GM23338 (cell line): ENCODE results near the gene GRK3. TPM values are rescaled to one million over a fixed set of nuclear protein-coding genes. Genes with fewer than 3 reads are reported as not detected.

Source experiments
- ATAC-seq: fragments of 200-7000 bp; cut with Tn5 transposase; 3 replicates; pipeline ENCODE4 v1.9.1; 2020
- DNase-seq: peaks from one replicate; pipeline ENCODE4 v3.0.0-alpha.2; 2015; ENCODE audit warnings: low spot score
- H2AFZ ChIP-seq: fragments of 200-600 bp; sonication (generic); 2 replicates; pipeline ENCODE4 v1.8.0; 2016; ENCODE audit warnings: antibody characterized with exemption, mild to moderate bottlenecking, moderate library complexity
- H3F3A ChIP-seq: fragments of 200-600 bp; sonication (generic); replicated peaks from 2 replicates; pipeline ENCODE4 v1.8.0; 2017; ENCODE audit warnings: antibody characterized with exemption, mixed run types, low read depth
- H3K27ac ChIP-seq: fragments of 200-600 bp; sonication (generic); 2 replicates; pipeline ENCODE4 v1.6.1; 2016; ENCODE audit warnings: low read depth
- H3K27me3 ChIP-seq: fragments of 200-600 bp; sonication (generic); 2 replicates; pipeline ENCODE4 v1.8.0; 2016; ENCODE audit warnings: mild to moderate bottlenecking, mixed run types, moderate library complexity; ENCODE audit not compliant: insufficient read depth
- H3K36me3 ChIP-seq: fragments of 200-600 bp; sonication (generic); 2 replicates; pipeline ENCODE4 v1.8.0; 2016; ENCODE audit warnings: mild to moderate bottlenecking; ENCODE audit not compliant: insufficient read depth
- H3K4me1 ChIP-seq: fragments of 200-600 bp; sonication (generic); 2 replicates; pipeline ENCODE4 v1.8.0; 2016; ENCODE audit warnings: mild to moderate bottlenecking, moderate library complexity; ENCODE audit not compliant: insufficient read depth
- H3K4me2 ChIP-seq: fragments of 200-600 bp; sonication (generic); 2 replicates; pipeline ENCODE4 v1.7.1; 2017; ENCODE audit warnings: mixed run types
- H3K4me3 ChIP-seq: fragments of 200-600 bp; sonication (generic); 2 replicates; pipeline ENCODE4 v1.6.1; 2016; ENCODE audit warnings: mixed run types
- H3K79me2 ChIP-seq: fragments of 200-600 bp; sonication (generic); replicated peaks from 2 replicates; pipeline ENCODE4 v1.8.0; 2017; ENCODE audit warnings: mild to moderate bottlenecking; ENCODE audit not compliant: insufficient read depth
- H3K9me2 ChIP-seq: fragments of 200-600 bp; sonication (generic); 2 replicates; pipeline ENCODE4 v1.8.0; 2017; ENCODE audit not compliant: insufficient read depth
- H4K20me1 ChIP-seq: fragments of 200-600 bp; sonication (generic); replicated peaks from 2 replicates; pipeline ENCODE4 v1.8.0; 2017; ENCODE audit warnings: mild to moderate bottlenecking; ENCODE audit not compliant: insufficient read depth
- H3K27ac Mint-ChIP-seq: 2 replicates; pipeline ENCODE4 v1.8.0; 2020; ENCODE audit warnings: inconsistent platforms, mild to moderate bottlenecking, moderate library complexity, mixed read lengths
- H3K27me3 Mint-ChIP-seq: 3 replicates; pipeline ENCODE4 v1.8.0; 2022; ENCODE audit warnings: low read depth, mild to moderate bottlenecking, moderate library complexity, mixed read lengths, inconsistent platforms; ENCODE audit not compliant: insufficient read depth, poor library complexity
- H3K36me3 Mint-ChIP-seq: 3 replicates; pipeline ENCODE4 v1.8.0; 2021; ENCODE audit warnings: low read depth, mild to moderate bottlenecking, inconsistent platforms, moderate library complexity, mixed read lengths
- H3K4me1 Mint-ChIP-seq: 3 replicates; pipeline ENCODE4 v1.8.0; 2020; ENCODE audit warnings: mild to moderate bottlenecking, inconsistent platforms, mixed read lengths
- H3K4me3 Mint-ChIP-seq: 3 replicates; pipeline ENCODE4 v1.8.0; 2021; ENCODE audit warnings: moderate library complexity, mild to moderate bottlenecking, inconsistent platforms, mixed read lengths
- H3K9me3 Mint-ChIP-seq: 3 replicates; pipeline ENCODE4 v1.8.0; 2020; ENCODE audit warnings: moderate library complexity, mild to moderate bottlenecking, inconsistent platforms, mixed read lengths
- CREB1 ChIP-seq: fragments of 250-450 bp; sonication (Bioruptor Pico); IDR thresholded peaks from 2 replicates; pipeline ENCODE4 v1.5.0; 2020; ENCODE audit warnings: low read depth, mild to moderate bottlenecking, moderate library complexity
- EZH2 ChIP-seq: fragments of 200-600 bp; sonication (generic); IDR thresholded peaks from one replicate; pipeline ENCODE4 v1.8.0; 2017; ENCODE audit warnings: antibody characterized with exemption, mild to moderate bottlenecking, low read depth; ENCODE audit not compliant: unreplicated experiment
- EZH2phosphoT487 ChIP-seq: fragments of 200-600 bp; sonication (generic); IDR thresholded peaks from one replicate; pipeline ENCODE4 v1.8.1; 2018; ENCODE audit warnings: antibody characterized with exemption; ENCODE audit not compliant: unreplicated experiment
- JUNB ChIP-seq: IDR thresholded peaks from one replicate; pipeline ENCODE4 v1.6.1; 2016; ENCODE audit warnings: antibody characterized with exemption; ENCODE audit not compliant: unreplicated experiment
- NANOG ChIP-seq: IDR thresholded peaks from 2 replicates; pipeline ENCODE4 v1.6.1; 2016; ENCODE audit warnings: antibody characterized with exemption, borderline replicate concordance
- POLR2AphosphoS5 ChIP-seq: IDR thresholded peaks from 2 replicates; pipeline ENCODE4 v1.6.1; 2016; ENCODE audit warnings: antibody characterized with exemption, low read depth
- STAT1 ChIP-seq: IDR thresholded peaks from one replicate; pipeline ENCODE4 v1.6.1; 2016; ENCODE audit warnings: antibody characterized with exemption; ENCODE audit not compliant: unreplicated experiment
- ZNF114 ChIP-seq: fragments of 250-450 bp; sonication (Bioruptor Pico); IDR thresholded peaks from 2 replicates; pipeline ENCODE4 v1.5.0; 2020; ENCODE audit warnings: mild to moderate bottlenecking, moderate library complexity
- ZNF331 ChIP-seq: fragments of 250-450 bp; sonication (Bioruptor Pico); IDR thresholded peaks from 2 replicates; pipeline ENCODE4 v1.5.0; 2020; ENCODE audit warnings: low read depth, mild to moderate bottlenecking, moderate library complexity
- polyA plus RNA-seq: library from polyadenylated mRNA; unstranded; fragments of >200 nt; fragmentation: Nextera tagmentation; extraction: Ambion mirVana; gene quantifications from 2 replicates; pipeline ENCODE4 v1.2.1, GENCODE V29; 2016
- total RNA-seq: library from RNA; depleted of rRNA; stranded (reverse); fragments of >200 nt; shearing (Covaris generic); gene quantifications from 2 replicates; pipeline ENCODE4 v1.2.3, GENCODE V29; 2014
- TF ChIP-seq, protein P1 (sequence below): IDR thresholded peaks from one replicate; pipeline ENCODE4 v1.6.1; 2018; ENCODE audit warnings: antibody characterized with exemption; ENCODE audit not compliant: unreplicated experiment
- TF ChIP-seq, protein P2 (sequence below): IDR thresholded peaks from 2 replicates; pipeline ENCODE4 v1.6.1; 2016; ENCODE audit warnings: antibody characterized with exemption
- TF ChIP-seq, protein P3 (sequence below): fragments of 250-450 bp; sonication (Bioruptor Pico); IDR thresholded peaks from 2 replicates; pipeline ENCODE4 v1.5.0; 2020; ENCODE audit warnings: mild to moderate bottlenecking, moderate library complexity
- TF ChIP-seq, protein P4 (sequence below), 2 experiments: fragments of 200-600 bp in 1 of 2; sonication (generic) in 1 of 2; conservative IDR thresholded peaks; 2 replicates each; pipeline versions ENCODE4 v1.5.1 to v1.6.1; 2016 to 2017; ENCODE audit warnings: antibody characterized with exemption in 2 of 2, low read depth in 2 of 2, mild to moderate bottlenecking in 2 of 2, moderate library complexity in 1 of 2

The GRK3 gene
- total and polyA plus RNA-seq, 2 experiments from 2014 or later = 6.0 to 25.3 TPM

DNA sequence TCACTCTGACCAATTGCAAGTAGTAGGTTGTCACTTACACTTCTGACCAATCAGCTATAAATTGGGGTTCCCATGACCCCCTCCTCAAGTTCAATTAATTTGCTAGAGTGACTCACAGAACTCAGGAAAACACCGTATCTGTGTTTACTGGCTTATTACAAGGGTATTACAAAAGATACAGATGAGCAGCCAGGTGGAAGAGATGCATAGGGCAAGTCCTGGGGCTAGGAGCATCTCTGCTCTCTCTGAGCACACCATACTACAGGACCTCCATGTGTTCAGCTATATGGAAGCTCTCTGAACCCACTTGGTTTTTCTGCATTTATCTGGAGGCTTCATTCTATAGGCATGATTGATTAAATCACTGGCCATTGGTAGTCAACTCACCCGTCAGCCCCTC, 11.3 kb upstream of the GRK3 start:
- Mint-ChIP-seq H3K27ac (no peak overlapping the region), H3K27me3 (no peaks in the 10 kb centered on the region), H3K36me3 (no peaks in the 10 kb centered on the region), H3K4me3 (no peak overlapping the region), H3K4me1 (peaks cover 7% of the 10 kb centered on the region), H3K9me3 (0 out of 3 replicates have a peak, but pooled peaks cover 4% of the 10 kb centered on the region)
- Histone ChIP-seq H3K4me2 (no peak overlapping the region), H3F3A (no peaks in the 10 kb centered on the region), H3K79me2 (no peaks in the 10 kb centered on the region), H3K4me3 (no peak overlapping the region), H3K36me3 (no peaks in the 10 kb centered on the region), H4K20me1 (no peaks in the 10 kb centered on the region), H3K9me2 (no peaks in the 10 kb centered on the region), H3K27me3 (no peaks in the 10 kb centered on the region), H2AFZ (no peak overlapping the region), H3K27ac (no peak overlapping the region), H3K4me1 (no peaks in the 10 kb centered on the region; the same call in 1 of the 2 replicates)
- TF ChIP-seq JUNB (no peak), NANOG (no peak), ZNF114 (CRISPR knock-in tag) (no peak), ZNF331 (CRISPR knock-in tag) (no peak), EZH2phosphoT487 (no peak), EZH2 (no peak), CREB1 (no peak), POLR2AphosphoS5 (no peak), STAT1 (no peak)
- TF ChIP-seq, protein P1, sequence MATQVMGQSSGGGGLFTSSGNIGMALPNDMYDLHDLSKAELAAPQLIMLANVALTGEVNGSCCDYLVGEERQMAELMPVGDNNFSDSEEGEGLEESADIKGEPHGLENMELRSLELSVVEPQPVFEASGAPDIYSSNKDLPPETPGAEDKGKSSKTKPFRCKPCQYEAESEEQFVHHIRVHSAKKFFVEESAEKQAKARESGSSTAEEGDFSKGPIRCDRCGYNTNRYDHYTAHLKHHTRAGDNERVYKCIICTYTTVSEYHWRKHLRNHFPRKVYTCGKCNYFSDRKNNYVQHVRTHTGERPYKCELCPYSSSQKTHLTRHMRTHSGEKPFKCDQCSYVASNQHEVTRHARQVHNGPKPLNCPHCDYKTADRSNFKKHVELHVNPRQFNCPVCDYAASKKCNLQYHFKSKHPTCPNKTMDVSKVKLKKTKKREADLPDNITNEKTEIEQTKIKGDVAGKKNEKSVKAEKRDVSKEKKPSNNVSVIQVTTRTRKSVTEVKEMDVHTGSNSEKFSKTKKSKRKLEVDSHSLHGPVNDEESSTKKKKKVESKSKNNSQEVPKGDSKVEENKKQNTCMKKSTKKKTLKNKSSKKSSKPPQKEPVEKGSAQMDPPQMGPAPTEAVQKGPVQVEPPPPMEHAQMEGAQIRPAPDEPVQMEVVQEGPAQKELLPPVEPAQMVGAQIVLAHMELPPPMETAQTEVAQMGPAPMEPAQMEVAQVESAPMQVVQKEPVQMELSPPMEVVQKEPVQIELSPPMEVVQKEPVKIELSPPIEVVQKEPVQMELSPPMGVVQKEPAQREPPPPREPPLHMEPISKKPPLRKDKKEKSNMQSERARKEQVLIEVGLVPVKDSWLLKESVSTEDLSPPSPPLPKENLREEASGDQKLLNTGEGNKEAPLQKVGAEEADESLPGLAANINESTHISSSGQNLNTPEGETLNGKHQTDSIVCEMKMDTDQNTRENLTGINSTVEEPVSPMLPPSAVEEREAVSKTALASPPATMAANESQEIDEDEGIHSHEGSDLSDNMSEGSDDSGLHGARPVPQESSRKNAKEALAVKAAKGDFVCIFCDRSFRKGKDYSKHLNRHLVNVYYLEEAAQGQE = no peak
- TF ChIP-seq, protein P2, sequence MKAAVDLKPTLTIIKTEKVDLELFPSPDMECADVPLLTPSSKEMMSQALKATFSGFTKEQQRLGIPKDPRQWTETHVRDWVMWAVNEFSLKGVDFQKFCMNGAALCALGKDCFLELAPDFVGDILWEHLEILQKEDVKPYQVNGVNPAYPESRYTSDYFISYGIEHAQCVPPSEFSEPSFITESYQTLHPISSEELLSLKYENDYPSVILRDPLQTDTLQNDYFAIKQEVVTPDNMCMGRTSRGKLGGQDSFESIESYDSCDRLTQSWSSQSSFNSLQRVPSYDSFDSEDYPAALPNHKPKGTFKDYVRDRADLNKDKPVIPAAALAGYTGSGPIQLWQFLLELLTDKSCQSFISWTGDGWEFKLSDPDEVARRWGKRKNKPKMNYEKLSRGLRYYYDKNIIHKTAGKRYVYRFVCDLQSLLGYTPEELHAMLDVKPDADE = no peak
- TF ChIP-seq, protein P3, sequence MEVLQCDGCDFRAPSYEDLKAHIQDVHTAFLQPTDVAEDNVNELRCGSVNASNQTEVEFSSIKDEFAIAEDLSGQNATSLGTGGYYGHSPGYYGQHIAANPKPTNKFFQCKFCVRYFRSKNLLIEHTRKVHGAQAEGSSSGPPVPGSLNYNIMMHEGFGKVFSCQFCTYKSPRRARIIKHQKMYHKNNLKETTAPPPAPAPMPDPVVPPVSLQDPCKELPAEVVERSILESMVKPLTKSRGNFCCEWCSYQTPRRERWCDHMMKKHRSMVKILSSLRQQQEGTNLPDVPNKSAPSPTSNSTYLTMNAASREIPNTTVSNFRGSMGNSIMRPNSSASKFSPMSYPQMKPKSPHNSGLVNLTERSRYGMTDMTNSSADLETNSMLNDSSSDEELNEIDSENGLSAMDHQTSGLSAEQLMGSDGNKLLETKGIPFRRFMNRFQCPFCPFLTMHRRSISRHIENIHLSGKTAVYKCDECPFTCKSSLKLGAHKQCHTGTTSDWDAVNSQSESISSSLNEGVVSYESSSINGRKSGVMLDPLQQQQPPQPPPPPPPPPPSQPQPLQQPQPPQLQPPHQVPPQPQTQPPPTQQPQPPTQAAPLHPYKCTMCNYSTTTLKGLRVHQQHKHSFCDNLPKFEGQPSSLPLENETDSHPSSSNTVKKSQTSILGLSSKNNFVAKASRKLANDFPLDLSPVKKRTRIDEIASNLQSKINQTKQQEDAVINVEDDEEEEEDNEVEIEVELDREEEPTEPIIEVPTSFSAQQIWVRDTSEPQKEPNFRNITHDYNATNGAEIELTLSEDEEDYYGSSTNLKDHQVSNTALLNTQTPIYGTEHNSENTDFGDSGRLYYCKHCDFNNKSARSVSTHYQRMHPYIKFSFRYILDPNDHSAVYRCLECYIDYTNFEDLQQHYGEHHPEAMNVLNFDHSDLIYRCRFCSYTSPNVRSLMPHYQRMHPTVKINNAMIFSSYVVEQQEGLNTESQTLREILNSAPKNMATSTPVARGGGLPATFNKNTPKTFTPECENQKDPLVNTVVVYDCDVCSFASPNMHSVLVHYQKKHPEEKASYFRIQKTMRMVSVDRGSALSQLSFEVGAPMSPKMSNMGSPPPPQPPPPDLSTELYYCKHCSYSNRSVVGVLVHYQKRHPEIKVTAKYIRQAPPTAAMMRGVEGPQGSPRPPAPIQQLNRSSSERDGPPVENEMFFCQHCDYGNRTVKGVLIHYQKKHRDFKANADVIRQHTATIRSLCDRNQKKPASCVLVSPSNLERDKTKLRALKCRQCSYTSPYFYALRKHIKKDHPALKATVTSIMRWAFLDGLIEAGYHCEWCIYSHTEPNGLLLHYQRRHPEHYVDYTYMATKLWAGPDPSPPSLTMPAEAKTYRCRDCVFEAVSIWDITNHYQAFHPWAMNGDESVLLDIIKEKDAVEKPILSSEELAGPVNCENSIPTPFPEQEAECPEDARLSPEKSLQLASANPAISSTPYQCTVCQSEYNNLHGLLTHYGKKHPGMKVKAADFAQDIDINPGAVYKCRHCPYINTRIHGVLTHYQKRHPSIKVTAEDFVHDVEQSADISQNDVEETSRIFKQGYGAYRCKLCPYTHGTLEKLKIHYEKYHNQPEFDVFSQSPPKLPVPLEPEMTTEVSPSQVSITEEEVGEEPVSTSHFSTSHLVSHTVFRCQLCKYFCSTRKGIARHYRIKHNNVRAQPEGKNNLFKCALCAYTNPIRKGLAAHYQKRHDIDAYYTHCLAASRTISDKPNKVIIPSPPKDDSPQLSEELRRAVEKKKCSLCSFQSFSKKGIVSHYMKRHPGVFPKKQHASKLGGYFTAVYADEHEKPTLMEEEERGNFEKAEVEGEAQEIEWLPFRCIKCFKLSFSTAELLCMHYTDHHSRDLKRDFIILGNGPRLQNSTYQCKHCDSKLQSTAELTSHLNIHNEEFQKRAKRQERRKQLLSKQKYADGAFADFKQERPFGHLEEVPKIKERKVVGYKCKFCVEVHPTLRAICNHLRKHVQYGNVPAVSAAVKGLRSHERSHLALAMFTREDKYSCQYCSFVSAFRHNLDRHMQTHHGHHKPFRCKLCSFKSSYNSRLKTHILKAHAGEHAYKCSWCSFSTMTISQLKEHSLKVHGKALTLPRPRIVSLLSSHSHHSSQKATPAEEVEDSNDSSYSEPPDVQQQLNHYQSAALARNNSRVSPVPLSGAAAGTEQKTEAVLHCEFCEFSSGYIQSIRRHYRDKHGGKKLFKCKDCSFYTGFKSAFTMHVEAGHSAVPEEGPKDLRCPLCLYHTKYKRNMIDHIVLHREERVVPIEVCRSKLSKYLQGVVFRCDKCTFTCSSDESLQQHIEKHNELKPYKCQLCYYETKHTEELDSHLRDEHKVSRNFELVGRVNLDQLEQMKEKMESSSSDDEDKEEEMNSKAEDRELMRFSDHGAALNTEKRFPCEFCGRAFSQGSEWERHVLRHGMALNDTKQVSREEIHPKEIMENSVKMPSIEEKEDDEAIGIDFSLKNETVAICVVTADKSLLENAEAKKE = no peak
- TF ChIP-seq, protein P4, sequence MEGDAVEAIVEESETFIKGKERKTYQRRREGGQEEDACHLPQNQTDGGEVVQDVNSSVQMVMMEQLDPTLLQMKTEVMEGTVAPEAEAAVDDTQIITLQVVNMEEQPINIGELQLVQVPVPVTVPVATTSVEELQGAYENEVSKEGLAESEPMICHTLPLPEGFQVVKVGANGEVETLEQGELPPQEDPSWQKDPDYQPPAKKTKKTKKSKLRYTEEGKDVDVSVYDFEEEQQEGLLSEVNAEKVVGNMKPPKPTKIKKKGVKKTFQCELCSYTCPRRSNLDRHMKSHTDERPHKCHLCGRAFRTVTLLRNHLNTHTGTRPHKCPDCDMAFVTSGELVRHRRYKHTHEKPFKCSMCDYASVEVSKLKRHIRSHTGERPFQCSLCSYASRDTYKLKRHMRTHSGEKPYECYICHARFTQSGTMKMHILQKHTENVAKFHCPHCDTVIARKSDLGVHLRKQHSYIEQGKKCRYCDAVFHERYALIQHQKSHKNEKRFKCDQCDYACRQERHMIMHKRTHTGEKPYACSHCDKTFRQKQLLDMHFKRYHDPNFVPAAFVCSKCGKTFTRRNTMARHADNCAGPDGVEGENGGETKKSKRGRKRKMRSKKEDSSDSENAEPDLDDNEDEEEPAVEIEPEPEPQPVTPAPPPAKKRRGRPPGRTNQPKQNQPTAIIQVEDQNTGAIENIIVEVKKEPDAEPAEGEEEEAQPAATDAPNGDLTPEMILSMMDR (conservative IDR thresholded peaks at IDR 0.05; ENCODE audit: low read depth in 2 of 2) = no peak
- ATAC-seq (no peak), DNase-seq (no peak)
